ENCODE measurements around the gene HHATL.

DNA sequence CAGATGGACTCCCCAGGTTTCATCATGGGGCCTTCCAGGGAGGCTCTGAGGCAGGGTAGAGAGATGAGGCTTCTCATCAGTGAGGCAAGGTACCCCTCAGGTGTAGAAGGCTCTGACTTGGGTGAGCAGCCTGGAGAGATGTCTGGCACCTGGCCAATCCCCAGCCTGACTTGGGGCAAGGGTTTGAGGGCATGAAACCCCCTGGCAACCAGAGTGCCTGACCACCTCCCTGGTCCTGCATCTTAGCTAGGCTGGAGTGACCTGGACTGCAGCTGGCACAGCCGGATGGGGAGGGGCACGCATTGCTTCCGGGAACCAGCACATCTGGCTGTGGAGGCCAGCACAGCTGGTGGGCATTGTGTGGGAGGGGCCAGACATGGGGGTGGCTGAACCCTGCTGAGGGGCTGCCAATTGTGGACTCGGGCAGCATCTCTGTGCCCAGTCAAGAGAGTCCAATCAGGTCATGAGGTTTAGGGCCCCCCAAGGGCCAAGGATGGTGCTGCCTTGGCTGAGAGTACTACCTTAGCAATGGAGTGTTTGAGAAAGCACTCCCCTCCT, 47.2 kb downstream of the HHATL start:
- TF ChIP-seq, protein P1, sequence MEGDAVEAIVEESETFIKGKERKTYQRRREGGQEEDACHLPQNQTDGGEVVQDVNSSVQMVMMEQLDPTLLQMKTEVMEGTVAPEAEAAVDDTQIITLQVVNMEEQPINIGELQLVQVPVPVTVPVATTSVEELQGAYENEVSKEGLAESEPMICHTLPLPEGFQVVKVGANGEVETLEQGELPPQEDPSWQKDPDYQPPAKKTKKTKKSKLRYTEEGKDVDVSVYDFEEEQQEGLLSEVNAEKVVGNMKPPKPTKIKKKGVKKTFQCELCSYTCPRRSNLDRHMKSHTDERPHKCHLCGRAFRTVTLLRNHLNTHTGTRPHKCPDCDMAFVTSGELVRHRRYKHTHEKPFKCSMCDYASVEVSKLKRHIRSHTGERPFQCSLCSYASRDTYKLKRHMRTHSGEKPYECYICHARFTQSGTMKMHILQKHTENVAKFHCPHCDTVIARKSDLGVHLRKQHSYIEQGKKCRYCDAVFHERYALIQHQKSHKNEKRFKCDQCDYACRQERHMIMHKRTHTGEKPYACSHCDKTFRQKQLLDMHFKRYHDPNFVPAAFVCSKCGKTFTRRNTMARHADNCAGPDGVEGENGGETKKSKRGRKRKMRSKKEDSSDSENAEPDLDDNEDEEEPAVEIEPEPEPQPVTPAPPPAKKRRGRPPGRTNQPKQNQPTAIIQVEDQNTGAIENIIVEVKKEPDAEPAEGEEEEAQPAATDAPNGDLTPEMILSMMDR (IDR thresholded peaks at IDR 0.05), result no peak
- TF ChIP-seq POLR2A (IDR thresholded peaks at IDR 0.05), result no peak

All from uterus (tissue), 2 donors.